Epithelial cell of proximal tubule (primary cell): ENCODE measurements around the gene COA1. TPM values are rescaled to one million over a fixed set of nuclear protein-coding genes. Genes with fewer than 3 reads are reported as not detected.

Source experiments
- DNase-seq: peaks from one replicate; pipeline ENCODE4 v3.0.0-alpha.2; 2011; ENCODE audit warnings: low read depth
- H3K4me3 ChIP-seq: 2 replicates; pipeline ENCODE4 v1.5.1; 2011; ENCODE audit warnings: low read depth, mild to moderate bottlenecking, low read length
- CTCF ChIP-seq: conservative IDR thresholded peaks from 2 replicates; pipeline ENCODE4 v1.5.1; 2012; ENCODE audit warnings: low read depth, mild to moderate bottlenecking, low read length
- total RNA-seq: library from RNA; depleted of rRNA; stranded (reverse); fragments of >200 nt; gene quantifications from 2 replicates; pipeline ENCODE4 v1.2.3, GENCODE V29; 2015

COA1 gene
- total RNA-seq, 1 donor from 2014 or later: 54.0 TPM

- TF ChIP-seq CTCF: no peak
- no peak overlapping the region for H3K4me3 ChIP-seq
- DNase-seq: no peak
These were observed 112.3 kb downstream of the COA1 start for GRCh38 chr7:43616977-43617376.

- no peak for DNase-seq
- H3K4me3 ChIP-seq: no peak overlapping the region
- TF ChIP-seq CTCF: no peak
These were observed 113.7 kb downstream of the COA1 start for GRCh38 chr7:43615558-43616145.

- TF ChIP-seq CTCF: no peak
- no peak for DNase-seq
- no peak overlapping the region for H3K4me3 ChIP-seq
These were observed 116.4 kb downstream of the COA1 start for GRCh38 chr7:43612599-43613589.

GRCh38 chr7:43612128-43612527, 117.2 kb downstream of the COA1 start:
- TF ChIP-seq CTCF: no peak
- DNase-seq: no peak
- H3K4me3 ChIP-seq: no peak overlapping the region

- DNase-seq: no peak
- no peak overlapping the region for H3K4me3 ChIP-seq
- no peak for TF ChIP-seq CTCF
These were observed 120.2 kb downstream of the COA1 start for GRCh38 chr7:43609097-43609496.

GRCh38 chr7:43604251-43604650, 125.1 kb downstream of the COA1 start:
- TF ChIP-seq CTCF: no peak
- no peak for DNase-seq
- no peak overlapping the region for H3K4me3 ChIP-seq
